GM12801 (cell line): ENCODE results near the gene CFAP45.

Source experiments
- TF ChIP-seq, protein P1 (sequence below): IDR thresholded peaks from one replicate; pipeline ENCODE4 v1.5.1; 2011; ENCODE audit warnings: control low read depth; ENCODE audit not compliant: insufficient read length; ENCODE audit errors: extremely low read depth

The CFAP45 gene

DNA sequence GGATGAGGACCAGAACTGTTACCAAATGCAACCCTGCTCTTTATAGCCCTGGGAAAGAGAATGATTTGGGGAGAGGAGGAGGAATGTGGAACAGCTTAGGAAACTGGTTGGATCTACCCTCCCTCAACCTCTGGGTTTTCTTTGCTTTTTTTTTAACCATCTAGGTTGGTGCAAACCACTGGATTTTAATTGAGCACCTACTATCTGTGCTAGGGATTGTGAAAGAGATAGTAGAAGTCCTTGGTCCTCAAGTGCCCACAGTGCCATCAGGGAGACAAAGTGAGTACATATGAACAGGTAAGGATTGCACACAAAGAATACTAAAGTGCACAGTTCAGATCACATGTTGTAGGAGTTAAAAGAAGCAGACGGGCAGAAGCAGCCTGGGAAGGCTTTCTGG lies 20.7 kb upstream of the CFAP45 start:
- TF ChIP-seq, protein P1, sequence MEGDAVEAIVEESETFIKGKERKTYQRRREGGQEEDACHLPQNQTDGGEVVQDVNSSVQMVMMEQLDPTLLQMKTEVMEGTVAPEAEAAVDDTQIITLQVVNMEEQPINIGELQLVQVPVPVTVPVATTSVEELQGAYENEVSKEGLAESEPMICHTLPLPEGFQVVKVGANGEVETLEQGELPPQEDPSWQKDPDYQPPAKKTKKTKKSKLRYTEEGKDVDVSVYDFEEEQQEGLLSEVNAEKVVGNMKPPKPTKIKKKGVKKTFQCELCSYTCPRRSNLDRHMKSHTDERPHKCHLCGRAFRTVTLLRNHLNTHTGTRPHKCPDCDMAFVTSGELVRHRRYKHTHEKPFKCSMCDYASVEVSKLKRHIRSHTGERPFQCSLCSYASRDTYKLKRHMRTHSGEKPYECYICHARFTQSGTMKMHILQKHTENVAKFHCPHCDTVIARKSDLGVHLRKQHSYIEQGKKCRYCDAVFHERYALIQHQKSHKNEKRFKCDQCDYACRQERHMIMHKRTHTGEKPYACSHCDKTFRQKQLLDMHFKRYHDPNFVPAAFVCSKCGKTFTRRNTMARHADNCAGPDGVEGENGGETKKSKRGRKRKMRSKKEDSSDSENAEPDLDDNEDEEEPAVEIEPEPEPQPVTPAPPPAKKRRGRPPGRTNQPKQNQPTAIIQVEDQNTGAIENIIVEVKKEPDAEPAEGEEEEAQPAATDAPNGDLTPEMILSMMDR = no peak

DNA sequence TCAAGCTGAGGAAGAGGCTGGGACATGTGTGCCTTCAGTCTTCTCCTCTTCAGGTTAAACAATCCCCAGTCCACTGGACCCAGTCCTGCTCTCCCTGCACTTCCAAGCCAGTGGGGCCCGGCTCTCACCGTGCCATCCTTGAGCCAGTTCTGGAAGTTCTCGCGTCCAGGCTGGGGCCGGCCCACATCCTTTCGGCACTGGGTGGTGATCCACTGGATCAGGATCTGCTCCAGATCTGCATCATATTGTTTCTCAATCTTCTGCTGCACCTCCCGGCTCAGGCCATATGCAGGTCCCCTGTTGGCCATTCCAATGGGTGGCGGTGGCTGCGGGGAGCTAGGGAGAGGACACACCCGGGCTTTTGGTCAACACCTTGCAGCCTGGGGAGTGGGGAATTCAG lies 20.2 kb upstream of the CFAP45 start:
- TF ChIP-seq, protein P1 = no peak

DNA sequence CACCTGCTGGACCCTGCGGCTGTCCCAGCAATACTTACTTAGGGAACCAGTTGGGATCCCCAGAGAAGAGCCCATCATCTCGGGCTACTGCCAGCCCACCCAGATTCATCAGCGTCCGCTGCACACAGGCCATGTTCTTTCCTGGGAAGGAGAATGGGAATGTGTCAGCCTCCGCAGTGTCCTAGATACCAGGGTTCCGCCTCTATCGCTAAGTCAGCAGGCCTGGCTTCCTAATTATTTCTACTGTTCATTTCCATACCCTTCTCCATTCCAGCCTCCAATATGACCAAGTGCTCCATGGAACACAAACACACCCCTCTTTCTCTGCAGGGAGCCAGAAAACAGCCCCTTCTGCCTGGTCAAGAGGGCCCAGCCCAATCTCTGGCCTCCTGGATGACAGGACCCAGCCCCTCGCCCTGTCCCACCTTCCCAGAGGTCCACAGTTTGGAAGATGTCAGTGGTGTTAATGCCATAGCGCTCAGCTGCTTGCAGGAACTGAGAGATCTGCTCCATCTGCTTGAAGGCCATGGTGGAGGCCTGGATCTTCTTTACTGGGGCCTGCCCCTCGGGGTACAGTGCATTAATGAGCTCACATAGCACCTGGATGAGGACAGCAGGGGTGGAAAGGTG lies 19.4 kb upstream of the CFAP45 start:
- TF ChIP-seq, protein P1 = no peak

DNA sequence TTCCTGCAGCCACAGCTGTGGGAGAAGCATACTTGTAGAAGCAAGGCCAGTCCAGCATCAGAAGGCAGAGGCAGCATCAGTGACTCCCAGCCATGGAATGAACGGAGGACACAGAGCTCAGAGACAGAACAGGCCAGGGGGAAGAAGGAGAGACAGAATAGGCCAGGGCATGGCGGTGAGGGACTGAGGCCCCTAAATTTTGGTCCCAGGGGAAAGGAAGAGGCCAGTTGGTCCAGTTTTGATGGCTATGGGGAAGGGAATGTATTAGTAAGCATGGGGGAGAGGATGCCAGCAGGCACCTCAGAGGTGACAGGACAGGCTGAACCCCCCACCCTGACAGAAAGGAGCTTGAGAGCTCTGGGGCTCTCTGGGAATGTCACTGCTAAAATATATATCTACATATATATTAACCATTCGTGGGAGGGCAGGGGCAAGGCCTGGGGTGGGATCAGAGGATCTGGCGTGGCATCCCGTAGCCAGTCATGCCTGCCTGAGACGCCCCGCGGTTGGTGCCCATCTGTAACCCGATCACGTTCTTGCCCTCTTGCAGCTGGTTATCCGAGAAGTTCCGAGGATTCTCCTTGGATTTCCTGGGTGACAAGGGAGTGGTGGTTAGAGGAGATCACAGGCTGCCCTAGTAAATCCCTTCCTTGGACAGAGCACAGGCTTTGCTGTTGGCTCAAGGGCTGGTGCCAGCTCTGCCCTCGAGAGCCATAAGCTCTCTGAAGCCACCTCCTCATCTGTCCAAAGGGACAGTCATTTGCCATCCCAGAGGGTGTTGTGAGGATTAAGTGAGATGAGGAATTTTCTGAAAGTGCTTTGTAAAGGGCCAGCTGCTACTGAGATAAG lies 18.6 kb upstream of the CFAP45 start:
- TF ChIP-seq, protein P1 = no peak

DNA sequence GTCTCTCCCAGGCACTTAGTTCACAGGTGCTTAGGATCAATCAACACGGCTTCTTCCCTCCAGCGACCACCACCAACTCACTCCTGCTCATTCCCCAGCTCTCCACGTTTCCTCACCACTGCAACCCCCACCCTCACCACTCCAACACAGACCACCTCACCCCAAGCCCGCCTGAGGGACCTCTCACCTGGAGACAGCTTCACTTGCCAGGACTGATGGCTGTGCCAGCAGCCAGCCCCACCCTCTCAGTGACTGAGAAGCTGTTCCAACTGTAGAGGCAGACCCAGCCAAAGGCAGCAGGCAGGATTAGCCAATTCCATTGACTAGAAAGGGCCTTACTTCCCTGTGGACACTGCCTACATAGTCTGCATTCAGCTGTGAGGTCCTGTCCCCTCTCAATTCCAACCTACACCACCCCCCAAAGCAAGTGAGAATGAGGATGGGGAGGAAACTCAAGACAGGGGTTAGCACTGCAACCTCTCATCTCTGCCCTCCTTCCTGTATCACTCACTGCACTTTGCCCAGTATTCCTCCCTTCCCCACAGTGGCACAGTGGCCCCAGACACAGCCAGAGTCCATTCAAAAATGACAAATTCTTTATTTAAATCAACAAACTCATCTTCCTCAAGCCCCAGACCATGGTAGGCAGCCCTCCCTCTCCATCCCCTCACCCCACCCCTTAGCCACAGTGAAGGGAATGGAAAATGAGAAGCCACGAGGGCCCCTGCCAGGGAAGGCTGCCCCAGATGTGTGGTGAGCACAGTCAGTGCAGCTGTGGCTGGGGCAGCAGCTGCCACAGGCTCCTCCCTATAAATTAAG lies 17.8 kb upstream of the CFAP45 start:
- TF ChIP-seq, protein P1 = no peak

DNA sequence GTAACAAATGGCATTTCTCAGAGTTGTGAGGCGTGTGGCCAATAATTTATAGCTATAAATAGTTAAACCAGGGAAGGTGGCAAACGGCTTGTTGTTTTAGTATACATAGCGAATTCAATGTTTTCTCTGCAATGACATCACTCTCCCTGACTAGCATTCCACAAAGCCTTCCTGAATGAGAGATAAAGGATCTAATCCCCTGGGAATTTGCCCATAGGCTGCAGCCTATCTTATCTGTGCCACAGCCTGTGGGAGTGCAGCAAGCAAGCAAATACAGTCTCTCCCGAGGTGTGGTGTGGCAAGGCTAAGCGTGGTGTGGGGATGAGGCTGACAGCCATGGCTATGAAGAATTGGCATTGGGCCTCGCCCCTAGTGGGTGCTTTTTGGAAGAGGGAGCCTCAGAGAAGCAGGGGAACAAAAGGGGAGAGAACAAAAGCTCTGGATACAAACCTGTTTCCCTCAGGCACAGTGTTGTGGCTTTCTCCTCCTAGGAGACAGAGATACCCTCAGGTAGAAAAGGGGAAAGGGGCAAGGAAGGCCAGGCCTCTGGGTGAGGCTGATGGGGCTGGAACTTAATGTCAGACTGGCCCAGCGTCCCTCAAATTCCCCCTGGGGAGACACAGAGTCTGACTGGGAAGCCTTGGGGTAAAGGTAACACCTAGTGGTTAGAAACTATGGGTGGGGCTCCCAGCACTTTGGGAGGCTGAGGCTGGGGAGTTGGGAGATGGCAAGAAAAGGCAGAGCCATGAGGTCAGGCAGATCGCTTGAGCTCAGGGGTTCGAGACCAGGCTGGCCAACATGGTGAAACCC lies 16.5 kb upstream of the CFAP45 start:
- TF ChIP-seq, protein P1 = no peak
